BLaER1 treated with 17β-estradiol and CSF1 and Interleukin-3, amounts not matched to agents 10 nM and 100 nM (cell line): ENCODE data around the gene ATP8B2.

Experiments used
- H3K27ac ChIP-seq, 11 experiments: shearing (Covaris generic); formaldehyde crosslinking; 2 replicates each; pipeline ENCODE4 v1.8.1; 2022
- H3K27me3 ChIP-seq, 11 experiments: shearing (Covaris generic); formaldehyde crosslinking; 2 replicates each; pipeline ENCODE4 v1.8.1; 2022
- H3K36me3 ChIP-seq, 11 experiments: shearing (Covaris generic); formaldehyde crosslinking; 2 replicates each; pipeline ENCODE4 v1.8.1; 2022
- H3K4me1 ChIP-seq, 10 experiments: shearing (Covaris generic); formaldehyde crosslinking; 2 replicates each; pipeline ENCODE4 v1.8.1; 2022
- H3K4me2 ChIP-seq, 11 experiments: shearing (Covaris generic); formaldehyde crosslinking; 2 replicates each; pipeline ENCODE4 v1.8.1; 2022
- H3K4me3 ChIP-seq, 10 experiments: shearing (Covaris generic); formaldehyde crosslinking; 2 replicates each; pipeline ENCODE4 v1.8.1; 2022
- H3K9ac ChIP-seq, 11 experiments: shearing (Covaris generic); formaldehyde crosslinking; 2 replicates each; pipeline ENCODE4 v1.8.1; 2022
- H3K9me3 ChIP-seq, 11 experiments: shearing (Covaris generic); formaldehyde crosslinking; replicated peaks in 1 of 11; 2 replicates each; pipeline ENCODE4 v1.8.1; 2022
- H4K20me1 ChIP-seq, 11 experiments: shearing (Covaris generic); formaldehyde crosslinking; 2 replicates each; pipeline ENCODE4 v1.8.1; 2022
- Cebpa-rat ChIP-seq, 11 experiments: shearing (Covaris generic); IDR thresholded peaks; 2 replicates each; pipeline ENCODE4 v1.8.1; 2022

ATP8B2 gene

DNA sequence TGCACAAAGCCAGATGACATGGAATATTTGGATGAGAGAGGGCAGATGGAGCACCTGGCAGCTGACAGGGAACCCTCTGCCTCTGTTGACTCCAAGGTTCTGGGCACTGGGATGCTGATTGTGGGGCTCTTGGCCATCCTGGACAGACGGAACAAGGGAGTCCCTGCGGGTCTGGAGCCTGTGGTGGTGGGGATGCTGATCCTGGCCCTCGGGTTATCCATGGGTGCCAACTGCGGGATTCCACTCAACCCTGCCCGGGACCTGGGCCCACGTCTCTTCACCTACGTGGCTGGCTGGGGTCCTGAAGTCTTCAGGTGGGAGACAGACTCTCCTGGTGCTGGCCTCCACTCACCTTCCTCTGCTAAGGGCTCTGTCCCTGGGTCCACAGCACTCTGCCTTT is 1.8 kb upstream of the ATP8B2 start:
- H3K4me1 ChIP-seq = peaks cover 21 to 34% (median 31%) of the 10 kb centered on the region in 10 experiments
- no peaks in the 10 kb centered on the region for H3K36me3 ChIP-seq
- H3K27ac ChIP-seq = peak overlapping the region in 1 of 11 experiments; percentile 92; a peak in 1 of 22 replicates
- H3K4me3 ChIP-seq = no peak overlapping the region
- H3K9ac ChIP-seq = no peak overlapping the region
- H3K27me3 ChIP-seq = no peaks in the 10 kb centered on the region
- H4K20me1 ChIP-seq = peaks cover 0 to 13% (median 5%) of the 10 kb centered on the region in 11 experiments; a peak in 8 of 22 replicates
- peak overlapping the region in 1 of 11 experiments; percentile 75; a peak in 1 of 22 replicates for H3K4me2 ChIP-seq
- peaks cover 0 to 2% (median under 1%) of the 10 kb centered on the region in 11 experiments; a peak in 7 of 22 replicates for H3K9me3 ChIP-seq
- no peak for TF ChIP-seq Cebpa-rat (IDR thresholded peaks at IDR 0.05)

DNA sequence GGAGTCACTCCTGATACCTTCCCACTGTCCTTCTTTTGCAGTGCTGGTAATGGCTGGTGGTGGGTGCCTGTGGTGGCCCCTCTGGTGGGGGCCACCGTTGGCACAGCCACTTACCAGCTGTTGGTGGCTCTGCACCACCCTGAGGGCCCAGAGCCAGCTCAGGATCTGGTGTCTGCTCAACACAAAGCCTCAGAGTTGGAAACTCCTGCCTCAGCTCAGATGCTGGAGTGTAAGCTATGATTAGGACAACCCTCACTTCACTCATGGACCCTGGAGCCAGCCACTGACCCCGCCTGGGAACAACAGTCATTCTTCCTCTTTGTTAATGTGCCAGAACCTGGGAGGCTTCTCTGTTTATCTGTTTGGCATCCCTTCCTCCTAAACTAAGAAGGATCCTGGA is 1.1 kb upstream of the ATP8B2 start:
- Histone ChIP-seq H3K36me3 (0 out of 22 replicates have a peak, but pooled peaks cover 0 to under 1% (median 0%) of the 10 kb centered on the region in 11 experiments), H3K4me2 (peak overlapping the region; percentile 63 to 100 (median 87)), H3K9me3 (no peaks in the 10 kb centered on the region), H3K27ac (peak overlapping the region in 5 of 11 experiments; percentile 22 to 97 (median 56); a peak in 5 of 22 replicates), H3K4me1 (peaks cover 28 to 42% (median 38%) of the 10 kb centered on the region in 10 experiments), H3K4me3 (peak overlapping the region in 9 of 10 experiments; percentile 64 to 94 (median 82); a peak in 17 of 20 replicates), H3K9ac (peak overlapping the region in 8 of 11 experiments; percentile 89 to 99 (median 96); a peak in 13 of 22 replicates), H4K20me1 (peaks cover 0 to 20% (median 11%) of the 10 kb centered on the region in 11 experiments; a peak in 17 of 22 replicates), H3K27me3 (no peaks in the 10 kb centered on the region)
- no peak for TF ChIP-seq Cebpa-rat (IDR thresholded peaks at IDR 0.05)

DNA sequence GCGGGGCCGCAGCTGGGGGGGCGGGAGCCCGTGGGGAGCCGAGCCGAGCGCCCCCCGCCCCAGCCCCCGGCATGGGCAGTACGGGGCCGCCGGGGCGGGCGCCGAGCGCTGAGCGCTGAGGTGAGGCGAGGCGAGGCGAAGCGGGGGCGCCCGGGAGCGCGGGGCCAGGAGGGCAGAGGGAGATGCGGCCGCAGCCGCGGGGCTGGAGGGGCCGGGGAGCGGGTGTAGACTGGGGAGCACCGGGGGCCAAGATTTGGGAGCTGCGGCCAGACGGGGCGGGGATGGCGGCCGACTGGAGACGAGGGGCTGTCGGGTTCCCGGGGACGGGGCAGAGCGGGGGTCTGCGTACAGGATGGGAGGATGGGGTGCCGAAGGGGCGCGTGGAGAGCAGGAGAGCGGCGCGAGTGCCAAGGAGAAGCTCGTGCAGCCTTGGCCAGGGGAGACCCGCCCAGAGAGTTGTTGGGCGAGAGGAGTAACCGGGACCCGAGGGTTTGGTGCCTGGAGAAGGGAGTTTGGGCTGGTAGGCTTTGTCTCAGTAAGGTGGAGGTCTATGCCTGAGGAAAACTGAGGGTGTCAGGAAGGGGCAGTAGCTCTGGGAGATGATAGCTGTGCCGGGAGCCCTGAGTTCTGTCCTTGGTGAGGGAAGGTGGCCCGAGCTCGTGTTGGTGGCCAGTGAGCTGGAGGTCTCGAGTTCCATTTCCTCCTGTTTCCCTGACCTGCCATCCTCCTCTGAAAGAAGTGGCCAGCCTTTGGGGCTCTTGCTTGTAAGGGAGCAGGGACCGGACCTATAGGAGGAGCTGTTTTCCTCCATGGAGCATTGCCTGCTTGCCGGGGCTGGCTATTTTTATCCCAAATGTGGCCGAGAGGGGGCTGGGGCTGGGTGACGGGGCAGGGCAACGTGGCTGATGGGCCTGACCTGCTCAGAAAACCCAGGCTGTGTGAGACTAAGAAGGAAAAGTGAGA is 539 bp downstream of the ATP8B2 start:
- Histone ChIP-seq H3K4me3 (peak overlapping the region; percentile 64 to 94 (median 81)), H3K36me3 (peaks cover 0 to 16% (median 12%) of the 10 kb centered on the region in 11 experiments; a peak in 20 of 22 replicates), H3K27me3 (no peaks in the 10 kb centered on the region), H3K9me3 (no peaks in the 10 kb centered on the region), H3K9ac (peak overlapping the region; percentile 85 to 99 (median 93)), H3K4me1 (peaks cover 44 to 57% (median 54%) of the 10 kb centered on the region in 10 experiments), H4K20me1 (peaks cover 0 to 35% (median 23%) of the 10 kb centered on the region in 11 experiments; a peak in 17 of 22 replicates), H3K27ac (peak overlapping the region; percentile 59 to 98 (median 93); a peak in 21 of 22 replicates), H3K4me2 (peak overlapping the region; percentile 98 to 100 (median 100))
- no peak for TF ChIP-seq Cebpa-rat (IDR thresholded peaks at IDR 0.05)

DNA sequence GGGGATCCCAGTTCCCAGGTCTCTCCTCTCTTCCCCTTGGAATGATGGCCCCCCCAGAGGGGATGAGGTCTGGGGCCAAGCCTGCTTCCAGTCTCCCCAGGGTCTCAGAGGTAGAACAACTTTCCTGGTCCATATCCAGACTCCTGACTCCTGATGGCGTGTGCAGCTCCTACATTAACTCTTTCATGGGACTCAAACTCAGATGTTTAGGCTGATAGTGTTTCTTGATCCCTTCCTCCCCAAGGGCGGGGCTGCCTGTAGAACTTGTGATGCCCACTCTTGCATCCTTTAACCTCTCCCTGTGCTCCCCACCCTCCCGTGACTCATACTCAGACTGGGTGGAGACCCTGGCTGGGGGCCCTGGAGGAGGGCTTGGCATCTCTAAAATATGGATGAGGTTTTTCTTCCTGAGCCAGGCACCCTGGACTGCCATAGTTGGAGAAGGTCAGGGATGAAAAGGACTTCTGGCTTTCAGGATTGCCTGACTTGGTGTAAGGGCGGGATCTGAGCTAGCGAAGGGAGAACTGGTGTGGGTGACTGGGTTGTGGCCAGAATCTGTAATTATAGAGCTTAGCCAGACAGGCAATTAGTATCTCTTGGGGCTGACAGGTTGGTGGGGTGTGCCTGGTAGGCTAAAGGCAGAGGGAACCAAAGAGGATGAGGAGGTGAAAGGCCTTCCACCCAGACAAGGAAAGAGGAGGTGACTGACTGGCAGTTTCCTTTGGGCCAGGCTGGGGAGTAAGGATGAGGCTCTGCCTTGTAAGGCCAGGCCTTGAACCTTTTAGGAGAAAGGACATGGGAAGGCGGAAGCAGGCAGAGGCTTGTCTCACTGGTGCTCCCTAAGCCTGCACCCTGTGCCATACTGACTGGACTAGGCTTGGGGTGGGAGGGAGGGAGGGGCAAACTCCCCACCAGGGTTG is 1.5 kb downstream of the ATP8B2 start:
- Histone ChIP-seq H3K9me3 (no peaks in the 10 kb centered on the region), H3K4me2 (peak overlapping the region; percentile 98 to 100 (median 100)), H3K4me1 (peaks cover 45 to 62% (median 56%) of the 10 kb centered on the region in 10 experiments), H3K9ac (peak overlapping the region; percentile 35 to 99 (median 93); a peak in 21 of 22 replicates), H3K36me3 (peaks cover 7 to 26% (median 22%) of the 10 kb centered on the region in 11 experiments), H3K27ac (peak overlapping the region; percentile 30 to 98 (median 93); a peak in 21 of 22 replicates), H3K4me3 (peak overlapping the region; percentile 64 to 94 (median 81)), H3K27me3 (no peaks in the 10 kb centered on the region), H4K20me1 (peaks cover 0 to 39% (median 24%) of the 10 kb centered on the region in 11 experiments; a peak in 17 of 22 replicates)
- TF ChIP-seq Cebpa-rat (IDR thresholded peaks at IDR 0.05) = no peak

DNA sequence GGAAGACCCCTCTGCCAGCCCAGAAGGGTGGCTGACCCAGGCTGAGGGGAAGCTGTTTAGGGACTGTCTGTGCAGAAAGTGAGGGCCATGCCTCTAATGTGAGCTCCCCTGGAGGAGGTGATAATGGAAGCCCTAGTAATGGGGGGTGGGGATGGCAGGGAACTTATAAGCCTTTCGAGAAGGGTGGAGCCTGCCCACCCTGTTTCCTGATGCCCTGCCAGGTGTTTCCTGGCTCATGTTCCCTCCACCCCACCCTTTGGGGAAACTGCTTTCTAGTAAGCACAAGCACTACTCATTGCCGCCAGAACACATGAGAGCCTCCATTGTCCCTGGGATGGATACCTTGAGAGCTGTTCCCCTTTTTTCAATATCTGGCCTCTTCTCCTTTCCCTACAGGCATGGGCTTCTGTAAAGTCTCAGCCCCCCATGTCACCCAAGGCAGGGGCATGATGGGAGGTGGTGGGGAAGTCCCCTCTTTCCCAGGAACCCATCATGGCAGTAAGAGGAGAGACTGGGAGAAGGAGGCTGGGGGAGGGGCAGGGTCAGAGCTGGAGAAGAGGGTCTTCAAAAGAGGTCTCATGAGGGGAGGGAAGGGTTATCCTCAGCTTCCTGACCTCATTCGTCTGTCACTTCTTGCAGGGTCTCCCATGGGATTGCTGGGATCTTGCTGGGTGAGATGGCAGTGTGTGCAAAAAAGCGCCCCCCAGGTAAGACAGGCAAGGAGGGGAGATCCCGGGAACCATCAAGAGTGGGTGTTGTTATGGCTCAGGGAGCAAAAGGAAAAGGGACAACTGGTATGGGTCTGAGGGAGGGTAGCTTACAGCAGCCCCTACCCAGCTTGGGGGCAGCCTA is 2.4 kb downstream of the ATP8B2 start:
- no peak for TF ChIP-seq Cebpa-rat (IDR thresholded peaks at IDR 0.05)
- Histone ChIP-seq H3K27ac (peak overlapping the region in 9 of 11 experiments; percentile 85 to 98 (median 94); a peak in 19 of 22 replicates), H3K27me3 (no peaks in the 10 kb centered on the region), H3K36me3 (peaks cover 16 to 35% (median 30%) of the 10 kb centered on the region in 11 experiments), H3K4me2 (peak overlapping the region; percentile 98 to 100 (median 100)), H4K20me1 (peaks cover 0 to 40% (median 24%) of the 10 kb centered on the region in 11 experiments; a peak in 17 of 22 replicates), H3K9me3 (no peaks in the 10 kb centered on the region), H3K4me3 (peak overlapping the region; percentile 55 to 94 (median 81)), H3K4me1 (peaks cover 53 to 71% (median 59%) of the 10 kb centered on the region in 10 experiments), H3K9ac (peak overlapping the region; percentile 64 to 99 (median 93); a peak in 21 of 22 replicates)

DNA sequence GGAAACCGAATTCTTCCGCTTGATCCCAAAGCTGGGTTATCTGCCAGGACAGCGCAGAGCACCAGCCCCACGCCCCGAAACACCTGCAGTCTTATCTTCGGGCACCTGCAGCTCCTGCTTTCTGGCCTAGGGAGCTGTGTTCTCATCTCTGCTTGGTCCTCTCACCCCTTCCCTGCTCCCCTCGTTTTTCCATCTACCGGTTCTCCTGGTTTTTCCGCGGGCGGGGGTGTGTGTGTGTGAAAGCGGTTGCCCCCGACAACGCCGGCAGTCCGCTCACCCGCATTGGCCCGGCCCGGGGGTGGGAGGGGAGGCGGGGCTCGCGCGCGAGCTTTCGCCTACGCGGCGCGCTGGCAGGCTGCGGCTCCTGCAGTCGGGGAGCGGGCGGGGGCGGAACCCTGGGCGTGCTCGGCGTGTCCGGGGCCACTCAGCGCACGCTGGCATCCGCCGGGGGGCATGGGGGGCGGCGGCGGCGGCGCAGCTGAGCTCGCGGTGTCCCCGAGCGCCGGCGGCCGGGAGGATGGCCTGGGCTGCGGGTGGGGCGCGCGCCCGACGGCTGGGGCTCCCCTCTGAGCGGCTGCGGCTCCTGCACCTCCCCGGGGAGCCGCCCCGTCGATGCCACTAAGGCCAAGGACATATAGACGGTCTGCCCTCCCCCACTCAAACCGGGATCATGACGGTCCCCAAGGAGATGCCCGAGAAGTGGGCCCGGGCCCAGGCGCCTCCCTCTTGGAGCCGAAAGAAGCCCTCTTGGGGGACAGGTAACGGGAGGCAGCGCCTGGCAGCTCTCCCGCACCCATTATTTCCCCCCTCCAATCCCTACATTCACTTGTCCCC is 3.2 kb downstream of the ATP8B2 start:
- peak overlapping the region; percentile 98 to 100 (median 100) for H3K4me2 ChIP-seq
- no peaks in the 10 kb centered on the region for H3K27me3 ChIP-seq
- H3K27ac ChIP-seq = peak overlapping the region in 9 of 11 experiments; percentile 85 to 98 (median 94); a peak in 18 of 22 replicates
- peaks cover 61 to 79% (median 67%) of the 10 kb centered on the region in 10 experiments for H3K4me1 ChIP-seq
- H3K36me3 ChIP-seq = peaks cover 18 to 43% (median 38%) of the 10 kb centered on the region in 11 experiments
- H4K20me1 ChIP-seq = peaks cover 0 to 40% (median 24%) of the 10 kb centered on the region in 11 experiments; a peak in 17 of 22 replicates
- peak overlapping the region; percentile 55 to 94 (median 81) for H3K4me3 ChIP-seq
- H3K9me3 ChIP-seq = no peaks in the 10 kb centered on the region
- peak overlapping the region; percentile 64 to 99 (median 93); a peak in 21 of 22 replicates for H3K9ac ChIP-seq
- TF ChIP-seq Cebpa-rat (IDR thresholded peaks at IDR 0.05) = no peak
